ENCODE measurements around the gene BCL2L12.
"Not testable (repeated sequence)": the region's sequence is repeated elsewhere in the genome, so short reads cannot be mapped to it uniquely, and the experiment has no call there.

The BCL2L12 gene

GRCh38 chr19:49713236-49713845, 47.6 kb downstream of the BCL2L12 start:
- peaks cover 17 to 37% of the 10 kb centered on the region in 2 donors for H3K27me3 Mint-ChIP-seq
- H3K4me1 Mint-ChIP-seq: peaks cover 4 to 12% of the 10 kb centered on the region in 2 donors
- no peak for DNase-seq
- H3K27ac Mint-ChIP-seq: no peak overlapping the region
- no peak overlapping the region for H3K4me3 Mint-ChIP-seq
- H3K36me3 Mint-ChIP-seq: peaks cover 0 to 3% of the 10 kb centered on the region in 2 donors
- peaks cover 4% of the 10 kb centered on the region in 2 donors for H3K9me3 Mint-ChIP-seq
- no peak for ATAC-seq (replicated peaks)

GRCh38 chr19:49716154-49716553, 50.4 kb downstream of the BCL2L12 start:
- H3K36me3 Mint-ChIP-seq: peaks cover 3% of the 10 kb centered on the region in 2 donors
- H3K27ac Mint-ChIP-seq: no peak overlapping the region
- no peak for DNase-seq
- no peak overlapping the region for H3K4me3 Mint-ChIP-seq
- no peak for ATAC-seq (replicated peaks)
- H3K27me3 Mint-ChIP-seq: peaks cover 8 to 16% of the 10 kb centered on the region in 2 donors
- H3K4me1 Mint-ChIP-seq: peaks cover 8 to 23% of the 10 kb centered on the region in 2 donors
- H3K9me3 Mint-ChIP-seq: peaks cover 0 to 2% of the 10 kb centered on the region in 2 donors

- ATAC-seq (replicated peaks) (no peak), DNase-seq (no peak)
- peaks cover 0 to 2% of the 10 kb centered on the region in 2 donors for H3K9me3 Mint-ChIP-seq
- peaks cover 0 to 6% of the 10 kb centered on the region in 2 donors for H3K27me3 Mint-ChIP-seq
- H3K27ac Mint-ChIP-seq: peak overlapping the region; percentile 65
- H3K36me3 Mint-ChIP-seq: peaks cover 3% of the 10 kb centered on the region in 2 donors
- H3K4me1 Mint-ChIP-seq: peaks cover 8 to 23% of the 10 kb centered on the region in 2 donors
- H3K4me3 Mint-ChIP-seq: peak overlapping the region; percentile 52 to 82
Measured at GRCh38 chr19:49718511-49718910, 52.8 kb downstream of the BCL2L12 start.

GRCh38 chr19:49718991-49719390, 53.3 kb downstream of the BCL2L12 start:
- DNase-seq: no peak
- H3K9me3 Mint-ChIP-seq: peaks cover 0 to 2% of the 10 kb centered on the region in 2 donors
- ATAC-seq (replicated peaks): peak; percentile 65 to 73
- H3K27ac Mint-ChIP-seq: peak overlapping the region; percentile 67
- peaks cover 3% of the 10 kb centered on the region in 2 donors for H3K36me3 Mint-ChIP-seq
- peaks cover 8 to 23% of the 10 kb centered on the region in 2 donors for H3K4me1 Mint-ChIP-seq
- peaks cover 0 to 6% of the 10 kb centered on the region in 2 donors for H3K27me3 Mint-ChIP-seq
- H3K4me3 Mint-ChIP-seq: no peak overlapping the region

- not testable (repeated sequence) for H3K36me3 Mint-ChIP-seq; H3K27me3 Mint-ChIP-seq; ATAC-seq (replicated peaks); H3K4me3 Mint-ChIP-seq; H3K9me3 Mint-ChIP-seq; DNase-seq
- H3K27ac Mint-ChIP-seq: peak overlapping the region; percentile 20
- H3K4me1 Mint-ChIP-seq: peaks cover 8 to 23% of the 10 kb centered on the region in 2 donors
Measured at GRCh38 chr19:49719420-49719819, 53.7 kb downstream of the BCL2L12 start.

Data from stimulated activated naive B cell treated with anti-CD40 and anti-IgM and Interleukin-4, amounts not matched to agents 10 μg/mL and 1 μg/mL and 100 μg/mL, for 72 hours (primary cell).